ENCODE results near the gene ADAT2. TPM values are rescaled to one million over a fixed set of nuclear protein-coding genes. Genes with fewer than 3 reads are reported as not detected.

ADAT2 gene
- polyA plus RNA-seq, 1 donor from 2014 or later, result 3.3 TPM

DNA sequence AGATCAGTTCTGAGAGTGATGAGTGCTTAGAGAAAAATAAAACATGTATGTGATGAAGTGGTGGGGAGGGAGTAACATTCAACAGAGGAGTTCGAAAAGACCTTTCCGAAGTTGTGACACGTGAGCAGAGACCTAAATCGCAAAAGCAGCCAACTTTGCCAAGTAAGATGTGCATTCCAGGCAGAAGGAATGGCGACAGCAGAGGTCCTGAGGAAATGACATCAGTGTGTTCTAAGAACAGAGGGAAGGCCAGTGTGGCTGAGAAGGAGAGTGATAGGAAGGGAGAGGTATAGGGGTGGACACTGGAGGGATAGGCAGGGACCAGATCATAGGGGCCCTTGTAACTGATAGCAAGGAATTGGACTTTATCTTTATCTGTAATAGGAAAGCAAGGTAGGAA lies 51.3 kb downstream of the ADAT2 start:
- H3K27ac ChIP-seq (ENCODE audit: low read length), result no peak overlapping the region
- TF ChIP-seq POLR2AphosphoS5 (IDR thresholded peaks at IDR 0.05) (no peak), TAF1 (IDR thresholded peaks at IDR 0.05; ENCODE audit: low read depth) (no peak), RAD21 (conservative IDR thresholded peaks at IDR 0.05) (no peak), EP300 (conservative IDR thresholded peaks at IDR 0.05; ENCODE audit: poor library complexity, severe bottlenecking) (no peak), EZH2 (IDR thresholded peaks at IDR 0.05; ENCODE audit: borderline replicate concordance, insufficient read depth, low read length, poor library complexity, severe bottlenecking) (no peak), SMC3 (conservative IDR thresholded peaks at IDR 0.05; ENCODE audit: poor library complexity) (no peak)
- TF ChIP-seq, protein P1, sequence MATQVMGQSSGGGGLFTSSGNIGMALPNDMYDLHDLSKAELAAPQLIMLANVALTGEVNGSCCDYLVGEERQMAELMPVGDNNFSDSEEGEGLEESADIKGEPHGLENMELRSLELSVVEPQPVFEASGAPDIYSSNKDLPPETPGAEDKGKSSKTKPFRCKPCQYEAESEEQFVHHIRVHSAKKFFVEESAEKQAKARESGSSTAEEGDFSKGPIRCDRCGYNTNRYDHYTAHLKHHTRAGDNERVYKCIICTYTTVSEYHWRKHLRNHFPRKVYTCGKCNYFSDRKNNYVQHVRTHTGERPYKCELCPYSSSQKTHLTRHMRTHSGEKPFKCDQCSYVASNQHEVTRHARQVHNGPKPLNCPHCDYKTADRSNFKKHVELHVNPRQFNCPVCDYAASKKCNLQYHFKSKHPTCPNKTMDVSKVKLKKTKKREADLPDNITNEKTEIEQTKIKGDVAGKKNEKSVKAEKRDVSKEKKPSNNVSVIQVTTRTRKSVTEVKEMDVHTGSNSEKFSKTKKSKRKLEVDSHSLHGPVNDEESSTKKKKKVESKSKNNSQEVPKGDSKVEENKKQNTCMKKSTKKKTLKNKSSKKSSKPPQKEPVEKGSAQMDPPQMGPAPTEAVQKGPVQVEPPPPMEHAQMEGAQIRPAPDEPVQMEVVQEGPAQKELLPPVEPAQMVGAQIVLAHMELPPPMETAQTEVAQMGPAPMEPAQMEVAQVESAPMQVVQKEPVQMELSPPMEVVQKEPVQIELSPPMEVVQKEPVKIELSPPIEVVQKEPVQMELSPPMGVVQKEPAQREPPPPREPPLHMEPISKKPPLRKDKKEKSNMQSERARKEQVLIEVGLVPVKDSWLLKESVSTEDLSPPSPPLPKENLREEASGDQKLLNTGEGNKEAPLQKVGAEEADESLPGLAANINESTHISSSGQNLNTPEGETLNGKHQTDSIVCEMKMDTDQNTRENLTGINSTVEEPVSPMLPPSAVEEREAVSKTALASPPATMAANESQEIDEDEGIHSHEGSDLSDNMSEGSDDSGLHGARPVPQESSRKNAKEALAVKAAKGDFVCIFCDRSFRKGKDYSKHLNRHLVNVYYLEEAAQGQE (IDR thresholded peaks at IDR 0.05; ENCODE audit: borderline replicate concordance), result no peak
- TF ChIP-seq, protein P2, sequence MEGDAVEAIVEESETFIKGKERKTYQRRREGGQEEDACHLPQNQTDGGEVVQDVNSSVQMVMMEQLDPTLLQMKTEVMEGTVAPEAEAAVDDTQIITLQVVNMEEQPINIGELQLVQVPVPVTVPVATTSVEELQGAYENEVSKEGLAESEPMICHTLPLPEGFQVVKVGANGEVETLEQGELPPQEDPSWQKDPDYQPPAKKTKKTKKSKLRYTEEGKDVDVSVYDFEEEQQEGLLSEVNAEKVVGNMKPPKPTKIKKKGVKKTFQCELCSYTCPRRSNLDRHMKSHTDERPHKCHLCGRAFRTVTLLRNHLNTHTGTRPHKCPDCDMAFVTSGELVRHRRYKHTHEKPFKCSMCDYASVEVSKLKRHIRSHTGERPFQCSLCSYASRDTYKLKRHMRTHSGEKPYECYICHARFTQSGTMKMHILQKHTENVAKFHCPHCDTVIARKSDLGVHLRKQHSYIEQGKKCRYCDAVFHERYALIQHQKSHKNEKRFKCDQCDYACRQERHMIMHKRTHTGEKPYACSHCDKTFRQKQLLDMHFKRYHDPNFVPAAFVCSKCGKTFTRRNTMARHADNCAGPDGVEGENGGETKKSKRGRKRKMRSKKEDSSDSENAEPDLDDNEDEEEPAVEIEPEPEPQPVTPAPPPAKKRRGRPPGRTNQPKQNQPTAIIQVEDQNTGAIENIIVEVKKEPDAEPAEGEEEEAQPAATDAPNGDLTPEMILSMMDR (IDR thresholded peaks at IDR 0.05; ENCODE audit: poor library complexity, severe bottlenecking), result no peak
- H3K9ac ChIP-seq (ENCODE audit: low read length), result no peak overlapping the region
- H3F3A ChIP-seq (ENCODE audit: insufficient read depth, low read length, poor library complexity, severe bottlenecking), result no peaks in the 10 kb centered on the region
- no peaks in the 10 kb centered on the region for H3K9me2 ChIP-seq (ENCODE audit: insufficient read depth, low read length)
- H3K27me3 ChIP-seq (ENCODE audit: insufficient read depth, low read depth, low read length), result no peaks in the 10 kb centered on the region
- no peaks in the 10 kb centered on the region for H4K20me1 ChIP-seq (ENCODE audit: insufficient read depth)
- no peaks in the 10 kb centered on the region for H3K9me3 ChIP-seq (ENCODE audit: low read length)
- no peaks in the 10 kb centered on the region for H3K79me2 ChIP-seq (replicated peaks; ENCODE audit: insufficient read depth, low read length)
- H3K4me2 ChIP-seq (ENCODE audit: low read length), result no peak overlapping the region
- H3K36me3 ChIP-seq (ENCODE audit: insufficient read depth, low read length), result no peaks in the 10 kb centered on the region
- H3K4me3 ChIP-seq (ENCODE audit: low read length), result no peak overlapping the region
- no peak overlapping the region for H2AFZ ChIP-seq (ENCODE audit: low read depth, low read length)

DNA sequence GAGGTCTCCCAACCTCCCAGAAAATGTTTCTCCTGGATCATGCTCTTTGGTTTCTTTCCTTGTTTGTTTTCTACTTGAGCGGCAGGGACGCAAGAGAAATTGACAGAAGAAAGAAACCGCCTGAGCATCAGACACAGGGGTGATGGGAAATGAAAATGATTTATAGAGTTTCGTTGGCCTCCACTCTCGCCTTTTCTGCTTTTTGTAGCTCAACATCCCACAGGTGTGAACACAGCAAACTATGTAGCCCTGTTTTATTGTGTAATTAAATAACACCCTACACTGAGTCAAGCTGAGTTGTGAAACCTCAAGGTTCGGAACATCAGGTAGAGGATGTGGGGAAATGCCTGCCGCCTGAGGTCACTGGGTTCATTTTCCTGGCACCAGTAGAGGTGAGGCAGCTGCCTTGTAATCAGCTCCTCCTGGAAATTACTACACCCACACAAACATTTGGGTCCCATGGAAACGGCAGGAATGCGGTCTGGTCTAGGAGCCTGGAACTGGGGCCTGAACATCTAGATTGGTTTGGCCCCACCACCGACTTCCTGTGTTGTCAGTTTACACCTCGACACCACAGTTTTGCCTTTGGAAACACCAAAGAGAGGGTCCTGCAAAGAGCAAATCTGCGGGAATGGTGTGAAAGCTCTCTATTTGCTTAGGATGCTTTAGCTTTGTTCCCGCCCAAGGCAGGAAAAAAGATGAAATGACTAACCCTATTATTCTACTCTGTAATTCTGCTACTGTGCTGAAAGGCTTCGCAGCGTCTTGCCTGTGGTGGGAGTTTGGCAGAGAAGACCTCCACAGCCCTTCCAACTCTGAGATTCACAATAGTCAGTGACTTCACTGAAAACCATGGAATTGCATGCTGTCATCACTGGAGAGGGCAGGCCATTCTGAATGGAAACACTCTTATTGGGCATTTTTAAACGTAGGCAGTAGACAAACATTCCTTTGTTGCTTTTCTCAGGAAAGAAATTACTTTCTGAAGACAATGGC lies 53.0 kb downstream of the ADAT2 start:
- H3K27ac ChIP-seq (ENCODE audit: low read length), result no peak overlapping the region
- no peaks in the 10 kb centered on the region for H3K9me2 ChIP-seq (ENCODE audit: insufficient read depth, low read length)
- H3K79me2 ChIP-seq (replicated peaks; ENCODE audit: insufficient read depth, low read length), result no peaks in the 10 kb centered on the region
- H2AFZ ChIP-seq (ENCODE audit: low read depth, low read length), result no peak overlapping the region
- no peak for TF ChIP-seq POLR2AphosphoS5 (IDR thresholded peaks at IDR 0.05)
- no peak for TF ChIP-seq TAF1 (IDR thresholded peaks at IDR 0.05; ENCODE audit: low read depth)
- no peak for TF ChIP-seq MXI1 (conservative IDR thresholded peaks at IDR 0.05; ENCODE audit: poor library complexity, severe bottlenecking)
- TF ChIP-seq, protein P2 (IDR thresholded peaks at IDR 0.05; ENCODE audit: poor library complexity, severe bottlenecking), result no peak
- TF ChIP-seq EP300 (conservative IDR thresholded peaks at IDR 0.05; ENCODE audit: poor library complexity, severe bottlenecking), result no peak
- TF ChIP-seq EZH2 (IDR thresholded peaks at IDR 0.05; ENCODE audit: borderline replicate concordance, insufficient read depth, low read length, poor library complexity, severe bottlenecking), result no peak
- no peak for TF ChIP-seq SMC3 (conservative IDR thresholded peaks at IDR 0.05; ENCODE audit: poor library complexity)
- TF ChIP-seq RAD21 (conservative IDR thresholded peaks at IDR 0.05), result no peak
- TF ChIP-seq, protein P1 (IDR thresholded peaks at IDR 0.05; ENCODE audit: borderline replicate concordance), result no peak
- no peak overlapping the region for H3K4me2 ChIP-seq (ENCODE audit: low read length)
- no peak overlapping the region for H3K4me3 ChIP-seq (ENCODE audit: low read length)
- H3K9ac ChIP-seq (ENCODE audit: low read length), result no peak overlapping the region
- no peaks in the 10 kb centered on the region for H3K27me3 ChIP-seq (ENCODE audit: insufficient read depth, low read depth, low read length)
- H4K20me1 ChIP-seq (ENCODE audit: insufficient read depth), result no peaks in the 10 kb centered on the region
- no peaks in the 10 kb centered on the region for H3K36me3 ChIP-seq (ENCODE audit: insufficient read depth, low read length)
- no peaks in the 10 kb centered on the region for H3F3A ChIP-seq (ENCODE audit: insufficient read depth, low read length, poor library complexity, severe bottlenecking)
- H3K9me3 ChIP-seq (ENCODE audit: low read length), result no peaks in the 10 kb centered on the region

Measured in neural cell (in vitro differentiated cells).